CD4-positive, alpha-beta T cell treated with Interleukin-4 for 1 hour (primary cell): Measurements from ENCODE around the gene PPP1R27.

ENCODE experiments used
- DNase-seq, 2 donors: peaks; one replicate each; pipeline ENCODE4 v3.0.0-alpha.2; 2020 to 2022

Gene PPP1R27

DNA sequence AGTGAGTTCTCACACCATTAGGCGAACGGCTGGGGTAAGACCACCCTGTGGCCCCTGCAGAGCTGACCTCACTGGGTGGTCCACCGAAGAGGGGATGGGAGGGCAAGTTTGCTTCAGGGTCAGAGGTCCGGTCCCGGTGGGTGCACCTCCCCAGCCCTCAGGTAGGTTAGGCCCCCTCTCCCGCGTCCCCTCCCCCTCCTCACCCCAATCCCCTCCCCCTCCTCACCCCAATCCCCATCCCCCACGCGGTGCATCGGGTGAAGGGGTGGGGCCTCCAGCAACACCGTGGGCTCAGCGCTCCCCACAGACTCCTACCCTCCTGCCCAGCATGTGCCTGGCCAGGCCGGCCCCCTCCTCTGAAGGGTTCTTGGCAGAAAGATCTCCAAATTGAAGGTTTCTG lies 15.1 kb downstream of the PPP1R27 start:
- no peak for DNase-seq

DNA sequence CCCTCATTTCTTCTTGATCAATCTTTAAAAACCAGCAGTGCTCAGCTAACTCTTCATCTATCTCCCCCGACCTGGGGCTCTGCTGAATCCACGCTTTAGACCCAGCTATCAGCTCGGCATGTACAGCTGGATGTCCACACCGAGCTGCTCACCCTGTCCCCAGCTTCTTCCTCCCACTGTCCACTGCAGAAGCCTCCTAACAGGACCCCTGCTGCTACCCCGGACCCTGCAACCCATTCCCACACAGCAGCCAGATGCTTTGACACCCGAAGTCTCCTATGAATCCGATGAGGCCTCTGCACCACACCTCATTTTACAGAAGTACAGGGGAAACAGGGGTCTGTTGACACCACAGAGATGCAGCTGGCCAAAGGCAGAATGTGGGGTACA lies 17.1 kb downstream of the PPP1R27 start:
- no peak for DNase-seq

DNA sequence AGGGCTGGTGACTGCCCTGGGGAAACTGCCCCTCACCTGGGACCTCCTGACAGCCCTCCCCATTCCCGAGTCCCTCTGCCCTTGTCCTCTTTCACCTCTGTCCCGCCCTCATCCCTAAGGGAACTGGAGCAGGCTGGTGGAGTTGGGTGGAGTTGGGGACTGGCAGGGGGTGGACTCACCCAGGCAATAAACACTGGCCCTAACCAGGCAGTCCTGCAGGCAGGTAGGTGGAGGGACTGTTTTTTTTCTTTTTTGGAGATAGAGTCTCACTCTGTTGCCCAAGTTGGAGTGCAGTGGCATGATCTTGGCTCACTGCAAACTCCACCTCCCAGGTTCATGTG lies 19.2 kb downstream of the PPP1R27 start:
- no peak for DNase-seq

DNA sequence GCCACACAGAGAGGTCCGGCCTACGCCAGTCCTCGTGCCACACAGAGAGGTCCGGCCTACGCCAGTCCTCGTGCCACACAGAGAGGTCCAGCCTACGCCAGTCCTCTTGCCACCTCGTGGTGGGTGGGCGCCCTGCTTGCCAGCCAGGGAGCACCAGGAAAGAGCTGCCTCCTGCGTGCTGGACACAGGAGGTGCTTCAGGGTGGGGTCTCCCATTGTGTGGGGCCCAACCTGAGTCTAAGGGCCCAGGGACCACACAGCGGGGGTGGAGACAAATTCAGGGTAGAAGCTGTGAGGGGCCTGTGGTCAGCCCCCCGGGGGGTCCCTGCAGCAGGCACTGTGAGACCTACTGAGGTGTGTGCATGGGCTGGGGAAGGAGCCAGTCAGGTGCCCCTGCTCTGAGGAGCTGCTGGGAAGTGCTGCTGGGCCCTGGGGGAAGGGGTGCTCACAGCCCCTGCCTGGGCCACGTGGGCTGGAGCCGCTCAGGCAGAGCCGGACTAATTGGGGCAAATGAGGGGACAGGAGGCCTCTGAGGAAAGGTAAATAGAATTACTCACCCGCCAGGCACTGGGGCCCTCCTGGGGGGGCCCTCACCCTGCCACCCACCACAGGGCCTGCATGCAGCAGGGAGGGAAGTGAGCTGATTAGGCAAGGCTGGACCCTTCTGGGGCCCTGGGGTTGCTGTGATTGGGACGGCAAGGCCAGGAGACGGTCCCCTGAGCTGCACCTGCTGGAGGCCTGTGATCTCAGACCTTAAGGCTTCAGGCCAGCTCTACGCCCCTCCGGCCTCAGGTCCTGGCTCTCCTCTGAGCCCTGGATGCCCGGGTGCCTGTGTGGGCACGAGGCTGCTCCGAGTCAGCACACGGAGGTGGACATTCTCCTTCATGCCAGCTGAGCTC lies 19.9 kb downstream of the PPP1R27 start:
- DNase-seq: no peak

DNA sequence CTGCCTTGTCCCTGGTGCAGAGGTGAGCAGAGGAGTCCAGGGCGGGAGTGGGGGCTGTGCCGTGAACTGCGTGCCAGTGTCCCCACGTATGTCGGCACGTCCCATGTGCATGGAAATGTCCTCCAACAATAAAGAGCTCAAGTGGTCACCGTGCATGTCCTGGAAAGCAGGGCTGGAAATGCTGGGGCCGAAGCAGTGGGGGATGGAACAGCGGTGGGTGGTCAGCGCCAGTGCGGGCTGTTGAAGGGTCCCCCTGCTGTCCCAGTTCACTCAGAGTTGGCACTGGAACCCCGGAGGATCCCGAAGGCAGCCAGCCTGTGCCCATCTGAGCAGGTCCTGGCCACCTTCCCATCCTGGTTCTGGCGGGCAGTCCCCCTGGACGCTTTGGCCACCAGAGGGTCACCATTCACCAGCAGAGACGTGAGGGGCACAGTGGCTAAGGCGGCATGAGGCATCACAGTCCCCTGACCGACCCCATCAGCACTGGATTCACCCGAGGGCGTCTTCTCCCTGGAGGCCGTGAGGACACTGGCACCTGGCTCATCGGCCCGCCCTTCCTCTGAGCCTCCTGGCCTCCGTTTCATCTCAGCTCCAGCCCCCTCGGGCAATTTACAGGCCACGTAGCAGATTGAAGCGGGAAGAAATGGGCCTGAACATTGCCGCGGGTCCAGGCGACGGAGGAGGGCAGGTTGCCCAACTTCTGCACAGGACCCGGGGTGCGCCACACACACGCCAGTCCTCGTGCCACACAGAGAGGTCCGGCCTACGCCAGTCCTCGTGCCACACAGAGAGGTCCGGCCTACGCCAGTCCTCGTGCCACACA lies 20.8 kb downstream of the PPP1R27 start:
- DNase-seq: no peak

DNA sequence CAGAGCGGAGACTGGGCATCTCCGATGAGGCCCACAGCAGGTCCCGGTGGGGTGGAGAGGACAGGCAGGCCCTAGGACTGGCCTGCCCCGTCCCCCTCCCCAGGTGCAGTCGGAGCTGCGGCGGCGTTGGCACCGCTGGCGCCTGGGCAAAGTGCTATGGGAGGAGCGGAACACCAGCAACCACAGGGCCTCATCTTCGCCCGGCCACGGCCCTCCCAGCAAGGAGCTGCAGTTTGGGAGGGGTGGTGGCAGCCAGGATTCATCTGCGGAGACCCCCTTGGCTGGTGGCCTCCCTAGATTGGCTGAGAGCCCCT lies 21.5 kb downstream of the PPP1R27 start:
- no peak for DNase-seq

DNA sequence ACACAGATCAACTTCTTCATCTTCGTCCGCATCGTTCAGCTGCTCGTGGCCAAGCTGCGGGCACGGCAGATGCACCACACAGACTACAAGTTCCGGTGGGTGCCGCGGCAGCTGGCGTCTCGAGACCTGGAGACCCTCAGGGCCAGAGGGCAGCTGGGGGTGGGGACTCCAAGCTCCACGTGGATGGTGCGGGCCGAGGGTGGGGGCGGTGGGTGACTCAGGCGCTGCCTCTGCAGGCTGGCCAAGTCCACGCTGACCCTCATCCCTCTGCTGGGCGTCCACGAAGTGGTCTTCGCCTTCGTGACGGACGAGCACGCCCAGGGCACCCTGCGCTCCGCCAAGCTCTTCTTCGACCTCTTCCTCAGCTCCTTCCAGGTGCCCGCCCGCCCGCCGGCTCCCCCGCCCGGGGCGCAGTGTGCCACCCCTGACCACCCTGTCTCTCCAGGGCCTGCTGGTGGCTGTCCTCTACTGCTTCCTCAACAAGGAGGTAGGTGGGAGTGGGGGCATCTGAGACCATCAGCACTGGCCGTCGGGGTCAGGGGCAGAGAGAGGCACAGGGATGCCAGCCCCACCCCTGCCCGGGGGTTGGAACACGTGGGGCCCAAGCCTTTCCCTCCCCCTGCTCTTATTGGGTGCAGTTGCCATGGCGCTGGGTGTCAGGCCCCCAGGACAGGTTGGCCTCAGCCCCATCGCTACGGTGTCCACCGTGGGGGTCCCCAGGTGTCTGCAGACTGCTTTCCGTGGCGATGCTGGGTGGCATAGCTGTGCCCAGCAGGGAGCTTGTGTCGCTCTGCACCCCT lies 22.1 kb downstream of the PPP1R27 start:
- DNase-seq: no peak

DNA sequence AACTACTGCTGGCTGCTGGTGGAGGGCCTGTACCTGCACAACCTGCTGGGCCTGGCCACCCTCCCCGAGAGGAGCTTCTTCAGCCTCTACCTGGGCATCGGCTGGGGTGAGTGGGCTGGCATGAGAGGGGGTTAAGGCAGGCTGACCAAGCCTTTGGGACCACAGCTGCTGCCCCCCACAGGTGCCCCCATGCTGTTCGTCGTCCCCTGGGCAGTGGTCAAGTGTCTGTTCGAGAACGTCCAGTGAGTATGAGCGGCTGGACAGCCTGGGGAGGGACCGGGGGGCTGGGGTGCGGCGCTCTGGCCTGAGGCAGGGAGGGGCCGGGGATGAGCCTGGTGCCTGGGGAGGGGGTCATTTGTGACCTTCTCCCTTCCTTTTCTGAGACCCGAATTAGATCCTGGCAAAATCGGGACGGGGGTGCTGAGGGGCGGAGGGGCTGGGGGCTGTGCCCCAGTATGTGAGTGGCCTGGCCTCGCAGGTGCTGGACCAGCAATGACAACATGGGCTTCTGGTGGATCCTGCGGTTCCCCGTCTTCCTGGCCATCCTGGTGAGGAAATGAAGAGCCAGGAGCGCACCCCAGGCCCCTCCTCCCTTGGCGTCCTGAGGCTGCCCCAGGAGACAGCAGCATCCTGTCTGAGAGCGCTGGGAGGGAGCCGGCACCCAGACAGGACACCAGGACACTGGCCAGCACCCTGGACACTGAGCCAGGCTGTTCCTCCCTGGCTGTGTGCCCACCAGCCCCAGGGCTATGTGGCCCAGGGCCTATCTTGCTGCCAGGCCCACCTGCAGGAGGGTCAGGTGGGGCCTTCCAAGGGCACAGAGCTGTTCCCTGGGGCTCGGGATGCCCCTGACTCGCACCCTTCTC lies 22.9 kb downstream of the PPP1R27 start:
- no peak for DNase-seq

DNA sequence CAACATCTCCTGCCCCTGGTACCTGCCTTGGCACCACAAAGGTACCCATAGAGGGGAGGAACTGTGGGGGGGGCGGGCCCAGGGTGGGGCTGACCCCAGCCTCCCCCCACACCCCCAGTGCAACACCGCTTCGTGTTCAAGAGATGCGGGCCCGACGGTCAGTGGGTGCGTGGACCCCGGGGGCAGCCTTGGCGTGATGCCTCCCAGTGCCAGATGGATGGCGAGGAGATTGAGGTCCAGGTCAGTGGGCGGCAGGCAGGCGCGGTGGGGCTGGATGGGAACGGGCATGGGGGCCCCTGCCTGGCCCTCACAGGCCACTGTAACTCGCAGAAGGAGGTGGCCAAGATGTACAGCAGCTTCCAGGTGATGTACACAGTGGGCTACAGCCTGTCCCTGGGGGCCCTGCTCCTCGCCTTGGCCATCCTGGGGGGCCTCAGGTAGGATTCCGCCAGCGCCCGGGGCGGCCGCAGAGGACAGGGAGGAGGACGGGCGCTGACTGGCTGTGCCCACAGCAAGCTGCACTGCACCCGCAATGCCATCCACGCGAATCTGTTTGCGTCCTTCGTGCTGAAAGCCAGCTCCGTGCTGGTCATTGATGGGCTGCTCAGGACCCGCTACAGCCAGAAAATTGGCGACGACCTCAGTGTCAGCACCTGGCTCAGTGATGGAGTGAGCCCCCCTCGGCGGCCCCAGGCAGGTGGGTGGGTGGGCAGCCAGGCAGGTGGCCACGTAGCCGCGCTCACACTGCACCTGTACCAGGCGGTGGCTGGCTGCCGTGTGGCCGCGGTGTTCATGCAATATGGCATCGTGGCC lies 23.8 kb downstream of the PPP1R27 start:
- DNase-seq: no peak

DNA sequence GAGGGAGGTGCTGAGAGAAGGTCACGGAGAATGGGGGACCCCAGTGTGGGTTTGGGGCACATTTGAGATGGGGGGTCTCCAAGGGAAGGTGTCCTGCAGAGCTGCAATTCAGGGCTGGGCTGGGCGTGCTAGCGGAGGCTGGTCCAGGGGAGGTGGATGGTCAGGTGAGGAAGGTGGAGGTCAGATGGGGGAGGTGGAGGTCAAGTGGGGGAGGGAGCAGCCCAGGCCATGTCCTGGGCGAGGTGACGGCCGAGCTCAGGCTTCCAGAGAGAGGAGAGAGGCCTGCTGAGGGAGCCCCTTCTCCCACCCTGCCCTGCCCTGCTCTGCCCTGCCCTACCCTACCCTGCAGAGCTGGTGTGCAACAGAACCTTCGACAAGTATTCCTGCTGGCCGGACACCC lies 24.4 kb downstream of the PPP1R27 start:
- DNase-seq: no peak

DNA sequence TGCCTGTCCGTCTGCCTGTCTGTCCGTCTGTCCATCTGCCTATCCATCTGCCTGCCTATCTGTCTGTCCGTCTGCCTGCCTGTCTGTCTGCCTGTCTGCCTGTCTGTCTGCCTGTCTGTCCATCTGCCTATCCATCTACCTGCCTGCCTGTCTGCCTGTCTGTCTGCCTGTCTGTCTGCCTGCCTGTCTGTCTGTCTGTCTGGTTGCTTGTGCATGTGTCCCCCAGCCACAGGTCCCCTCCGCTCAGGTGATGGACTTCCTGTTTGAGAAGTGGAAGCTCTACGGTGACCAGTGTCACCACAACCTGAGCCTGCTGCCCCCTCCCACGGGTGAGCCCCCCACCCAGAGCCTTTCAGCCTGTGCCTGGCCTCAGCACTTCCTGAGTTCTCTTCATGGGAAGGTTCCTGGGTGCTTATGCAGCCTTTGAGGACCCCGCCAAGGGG lies 25.3 kb downstream of the PPP1R27 start:
- DNase-seq: no peak

DNA sequence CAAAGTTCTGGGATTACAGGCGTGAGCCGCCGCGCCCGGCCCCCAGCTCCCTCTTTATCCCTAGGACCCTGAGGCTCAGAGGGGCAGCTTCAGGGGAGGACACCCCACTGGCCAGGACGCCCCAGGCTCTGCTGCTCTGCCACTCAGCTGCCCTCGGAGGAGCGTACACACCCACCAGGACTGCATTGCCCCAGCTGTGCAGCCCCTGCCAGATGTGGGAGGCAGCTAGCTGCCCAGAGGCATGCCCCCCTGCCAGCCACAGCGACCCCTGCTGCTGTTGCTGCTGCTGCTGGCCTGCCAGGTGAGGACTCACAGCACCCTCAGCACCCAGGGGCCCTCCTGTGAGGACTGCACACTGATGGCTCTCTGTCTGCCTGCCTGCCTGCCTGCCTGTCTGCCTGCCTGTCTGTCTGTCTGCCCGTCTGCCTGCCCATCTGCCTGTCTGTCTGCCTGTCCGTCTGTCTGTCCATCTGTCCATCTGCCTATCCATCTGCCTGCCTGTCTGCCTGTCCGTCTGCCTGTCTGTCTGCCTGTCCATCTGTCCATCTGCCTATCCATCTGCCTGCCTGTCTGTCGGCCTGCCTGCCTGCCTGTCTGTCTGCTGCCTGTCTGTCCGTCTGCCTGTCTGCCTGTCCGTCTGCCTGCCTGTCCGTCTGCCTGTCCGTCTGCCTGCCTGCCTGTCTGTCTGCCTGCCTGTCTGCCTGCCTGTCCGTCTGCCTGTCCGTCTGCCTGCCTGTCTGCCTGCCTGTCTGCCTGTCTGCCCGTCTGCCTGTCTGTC lies 25.9 kb downstream of the PPP1R27 start:
- DNase-seq: no peak

DNA sequence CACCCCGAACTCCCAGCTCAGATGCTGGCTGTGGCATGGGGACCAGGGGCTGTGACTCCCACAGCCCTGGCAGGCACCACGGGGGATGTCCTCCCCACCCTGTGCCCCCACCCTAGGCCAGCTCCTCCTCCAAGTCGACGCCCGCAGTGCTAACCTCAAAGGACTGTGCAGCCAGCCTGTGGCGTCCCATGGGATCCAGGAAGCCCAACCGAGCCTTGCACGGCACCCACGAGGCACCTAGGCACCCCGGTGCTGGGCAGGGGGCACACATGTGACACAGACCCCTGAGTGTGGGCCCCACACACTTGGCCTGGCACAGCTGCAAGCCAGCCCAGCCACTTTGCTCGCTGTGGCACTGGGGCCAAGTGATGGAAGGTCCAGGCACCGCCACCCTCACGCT lies 27.0 kb downstream of the PPP1R27 start:
- DNase-seq: no peak

DNA sequence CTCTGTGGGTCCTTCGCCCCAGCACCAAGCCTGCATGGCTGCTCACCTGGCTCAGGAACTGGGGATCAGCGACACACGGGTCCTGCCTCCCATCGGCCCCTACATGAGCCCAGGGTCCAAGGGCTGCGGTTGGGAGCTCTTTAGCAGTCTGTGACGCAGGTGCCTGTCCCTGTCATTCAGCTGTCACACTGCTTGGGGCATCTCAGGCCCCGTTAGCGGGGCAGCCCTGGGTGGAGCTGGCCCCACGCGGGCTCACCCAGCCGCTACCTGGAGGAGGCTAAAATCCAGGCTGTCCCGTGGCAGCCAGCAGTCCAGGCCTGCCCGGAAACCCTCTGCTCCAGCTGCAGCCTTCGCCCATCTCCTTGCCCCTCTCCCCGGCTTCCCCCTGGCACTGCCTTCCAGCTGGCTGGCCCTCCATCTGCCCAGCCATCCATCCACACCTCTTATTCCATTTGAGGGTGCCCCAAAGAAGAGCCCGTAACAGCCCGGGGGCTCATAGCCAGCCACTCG lies 27.6 kb downstream of the PPP1R27 start:
- no peak for DNase-seq

DNA sequence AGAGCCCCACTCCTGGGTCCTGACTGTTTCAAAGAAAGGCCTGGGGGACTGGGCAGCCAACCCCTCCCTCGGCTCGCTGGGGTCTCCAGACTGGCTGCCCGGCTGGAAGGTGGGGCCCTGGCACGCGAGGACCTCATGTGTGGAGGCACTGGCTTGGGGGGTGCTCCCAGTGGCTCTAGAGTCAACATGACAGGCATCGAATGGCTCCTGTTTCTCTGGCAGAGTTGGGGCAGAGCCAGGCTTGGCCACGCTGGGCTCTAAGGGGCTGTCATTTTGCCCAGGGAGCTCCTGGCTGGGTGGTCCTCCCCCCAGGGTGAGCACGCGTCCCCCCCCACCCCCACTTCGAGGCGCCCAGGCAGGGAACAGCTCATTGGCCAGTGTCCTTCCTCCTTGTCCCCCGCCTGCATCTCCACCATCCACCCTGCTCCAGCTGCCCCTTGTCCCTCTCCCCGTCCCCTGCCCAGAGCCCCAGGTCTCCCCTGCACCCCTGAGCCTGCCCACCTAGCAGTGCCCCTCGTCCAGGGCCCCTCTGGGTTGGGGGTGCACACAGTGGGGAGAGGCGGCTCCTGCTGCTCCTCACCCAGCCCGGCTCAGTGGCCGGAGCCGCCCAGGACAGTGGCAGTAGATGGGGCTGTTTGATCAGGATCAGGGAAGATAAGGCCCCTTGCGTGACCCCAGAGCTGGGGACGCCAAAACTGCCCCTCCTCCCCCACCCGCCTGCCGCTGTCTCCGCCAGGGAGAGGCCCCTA lies 28.2 kb downstream of the PPP1R27 start:
- DNase-seq: no peak

DNA sequence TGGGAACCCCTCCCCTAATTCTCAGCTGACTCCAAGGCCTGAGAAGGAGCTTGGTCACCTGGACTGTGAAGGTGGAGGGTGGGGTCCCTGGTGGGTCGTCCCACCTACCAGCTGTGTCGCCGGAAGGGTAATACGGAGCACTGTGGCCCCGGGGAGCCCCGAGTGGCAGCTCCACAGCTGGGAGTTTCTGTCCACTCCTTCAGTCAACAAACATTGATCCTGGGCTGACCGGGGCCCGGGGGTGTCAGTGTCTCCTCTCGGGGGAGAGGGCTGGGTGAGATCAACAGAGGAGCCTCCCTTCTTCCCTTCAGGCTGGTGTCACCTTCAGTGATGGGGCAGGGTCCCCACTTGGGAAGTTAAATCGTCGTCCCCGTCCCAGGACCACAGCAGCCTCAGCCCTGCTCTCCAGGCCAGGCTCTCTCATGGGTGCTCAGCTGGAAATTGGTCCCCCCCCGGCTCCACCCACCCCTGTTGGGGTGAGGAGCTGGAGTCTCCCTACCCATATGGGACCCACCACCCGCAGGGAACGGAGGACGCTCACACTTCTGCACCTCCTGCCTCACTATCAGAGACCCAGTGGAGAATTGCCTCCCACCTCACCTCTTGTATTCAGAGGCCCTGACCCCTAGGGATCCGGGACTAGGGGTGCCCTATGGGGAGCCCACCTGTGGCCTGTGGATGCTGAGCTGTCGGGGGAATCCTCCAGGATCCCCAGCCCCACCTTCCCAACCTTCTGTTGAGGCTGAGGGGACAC lies 29.0 kb downstream of the PPP1R27 start:
- no peak for DNase-seq

DNA sequence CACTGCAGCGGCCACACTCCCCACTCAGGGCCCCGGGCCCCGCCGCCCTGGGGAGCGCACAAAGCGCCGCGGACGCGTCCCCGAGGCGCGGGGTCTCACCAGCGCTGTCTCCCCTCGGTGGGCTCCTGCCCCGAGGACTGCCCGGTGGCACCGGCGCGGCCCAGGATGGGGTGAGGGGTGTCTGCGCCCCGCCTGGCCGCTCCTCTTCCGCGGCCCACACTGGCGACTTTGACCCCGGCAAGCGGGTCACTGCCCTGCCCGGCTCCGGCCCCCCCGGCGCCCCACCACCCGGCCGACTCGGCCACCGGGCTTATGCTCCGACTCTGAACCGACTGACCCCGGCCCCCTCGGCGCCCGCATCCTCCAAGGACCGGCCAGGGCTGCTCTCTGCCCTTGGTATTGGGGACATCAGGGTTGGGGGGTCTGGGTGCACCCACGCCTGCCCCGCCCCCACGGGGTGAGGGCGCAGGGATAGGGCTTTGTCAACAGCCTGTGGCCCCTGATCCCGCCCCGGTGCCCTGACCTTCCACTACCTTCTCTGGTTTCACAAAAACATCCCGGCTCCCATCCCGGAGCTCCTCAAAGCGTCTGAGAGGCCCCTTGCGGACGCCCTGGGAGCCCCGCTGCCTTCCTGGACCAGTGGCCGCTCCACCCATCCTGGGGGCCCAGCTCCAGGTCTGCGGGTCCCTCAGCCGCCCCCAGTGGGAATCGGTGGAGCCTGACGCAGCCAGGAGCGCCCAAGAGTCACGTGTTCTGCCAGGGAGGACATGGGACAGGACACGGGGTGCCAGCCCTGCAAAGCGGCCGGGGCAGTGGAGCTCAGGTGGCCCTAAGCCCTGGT lies 30.1 kb downstream of the PPP1R27 start:
- no peak for DNase-seq
